ENCODE data around the gene GMPR2.

Gene GMPR2

DNA sequence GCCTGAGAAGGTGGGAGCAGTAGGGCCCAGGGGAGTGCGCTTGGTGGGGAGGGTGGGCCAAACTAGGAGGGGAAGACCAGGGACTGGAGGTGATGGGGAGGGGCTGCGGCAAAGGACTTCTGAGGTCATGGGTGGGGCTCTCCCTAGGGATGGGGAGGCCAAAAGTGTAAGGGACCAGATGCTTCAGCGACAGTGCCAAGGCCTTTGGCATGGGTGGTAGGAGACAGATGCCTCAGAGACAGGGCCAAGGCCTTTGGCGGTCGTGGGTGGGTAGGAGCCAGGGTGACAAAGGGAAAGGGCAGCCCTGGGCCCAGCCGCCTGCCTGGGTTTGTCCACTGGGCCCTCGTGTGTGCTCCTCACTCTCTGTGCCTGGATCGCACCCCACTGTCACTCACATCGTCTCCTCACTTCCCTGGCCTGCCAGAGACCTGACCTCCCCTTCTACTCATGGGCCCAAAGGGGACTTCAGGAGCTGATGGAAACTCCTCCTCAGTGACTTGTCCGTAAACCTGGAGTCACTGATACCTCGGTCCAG lies 51.8 kb downstream of the GMPR2 start:
- no peaks in the 10 kb centered on the region for H3K4me1 ChIP-seq (ENCODE audit: low read depth, poor library complexity, severe bottlenecking)
- H4K20me1 ChIP-seq (ENCODE audit: insufficient read depth), result no peaks in the 10 kb centered on the region
- H3K79me2 ChIP-seq (ENCODE audit: insufficient read depth, low read depth), result no peaks in the 10 kb centered on the region
- TF ChIP-seq, protein P1, sequence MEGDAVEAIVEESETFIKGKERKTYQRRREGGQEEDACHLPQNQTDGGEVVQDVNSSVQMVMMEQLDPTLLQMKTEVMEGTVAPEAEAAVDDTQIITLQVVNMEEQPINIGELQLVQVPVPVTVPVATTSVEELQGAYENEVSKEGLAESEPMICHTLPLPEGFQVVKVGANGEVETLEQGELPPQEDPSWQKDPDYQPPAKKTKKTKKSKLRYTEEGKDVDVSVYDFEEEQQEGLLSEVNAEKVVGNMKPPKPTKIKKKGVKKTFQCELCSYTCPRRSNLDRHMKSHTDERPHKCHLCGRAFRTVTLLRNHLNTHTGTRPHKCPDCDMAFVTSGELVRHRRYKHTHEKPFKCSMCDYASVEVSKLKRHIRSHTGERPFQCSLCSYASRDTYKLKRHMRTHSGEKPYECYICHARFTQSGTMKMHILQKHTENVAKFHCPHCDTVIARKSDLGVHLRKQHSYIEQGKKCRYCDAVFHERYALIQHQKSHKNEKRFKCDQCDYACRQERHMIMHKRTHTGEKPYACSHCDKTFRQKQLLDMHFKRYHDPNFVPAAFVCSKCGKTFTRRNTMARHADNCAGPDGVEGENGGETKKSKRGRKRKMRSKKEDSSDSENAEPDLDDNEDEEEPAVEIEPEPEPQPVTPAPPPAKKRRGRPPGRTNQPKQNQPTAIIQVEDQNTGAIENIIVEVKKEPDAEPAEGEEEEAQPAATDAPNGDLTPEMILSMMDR (conservative IDR thresholded peaks at IDR 0.05; ENCODE audit: low read depth, low read length), result no peak
- no peak overlapping the region for H2AFZ ChIP-seq (ENCODE audit: low read depth)
- H3K4me2 ChIP-seq, result no peak overlapping the region
- no peak overlapping the region for H3K4me3 ChIP-seq (IDR thresholded peaks at IDR 0.05; ENCODE audit: insufficient read depth, low read depth, low read length)
- no peak overlapping the region for H3K9ac ChIP-seq
- no peaks in the 10 kb centered on the region for H3K36me3 ChIP-seq (ENCODE audit: insufficient read depth)
- H3K27ac ChIP-seq, result no peak overlapping the region
- H3K27me3 ChIP-seq (ENCODE audit: insufficient read depth, low read depth), result no peaks in the 10 kb centered on the region

DNA sequence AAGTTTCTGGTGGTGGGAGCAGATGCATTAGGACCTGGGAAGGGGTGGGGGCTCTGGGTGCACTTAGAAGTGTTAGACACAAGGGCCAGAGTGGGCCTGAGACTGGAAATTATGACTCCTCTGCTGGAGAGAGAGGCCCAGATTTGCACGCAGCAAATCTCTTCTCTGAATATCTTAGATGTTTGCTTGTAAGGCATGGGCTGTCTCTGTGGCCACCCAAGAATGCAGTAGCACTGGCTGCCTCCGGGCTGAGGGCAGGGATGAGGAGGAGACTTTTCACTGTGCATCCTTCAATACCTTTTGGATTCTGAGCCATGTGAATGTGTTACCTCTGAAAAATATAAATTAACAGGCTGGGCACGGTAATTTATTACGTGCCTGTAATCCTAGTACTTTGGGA lies 52.6 kb downstream of the GMPR2 start:
- H3K79me2 ChIP-seq (ENCODE audit: insufficient read depth, low read depth), result no peaks in the 10 kb centered on the region
- no peaks in the 10 kb centered on the region for H4K20me1 ChIP-seq (ENCODE audit: insufficient read depth)
- TF ChIP-seq, protein P1 (conservative IDR thresholded peaks at IDR 0.05; ENCODE audit: low read depth, low read length), result no peak
- no peak overlapping the region for H3K4me3 ChIP-seq (IDR thresholded peaks at IDR 0.05; ENCODE audit: insufficient read depth, low read depth, low read length)
- H3K9ac ChIP-seq, result no peak overlapping the region
- no peak overlapping the region for H3K4me2 ChIP-seq
- no peaks in the 10 kb centered on the region for H3K27me3 ChIP-seq (ENCODE audit: insufficient read depth, low read depth)
- no peaks in the 10 kb centered on the region for H3K4me1 ChIP-seq (ENCODE audit: low read depth, poor library complexity, severe bottlenecking)
- H2AFZ ChIP-seq (ENCODE audit: low read depth), result no peak overlapping the region
- no peaks in the 10 kb centered on the region for H3K36me3 ChIP-seq (ENCODE audit: insufficient read depth)
- no peak overlapping the region for H3K27ac ChIP-seq

DNA sequence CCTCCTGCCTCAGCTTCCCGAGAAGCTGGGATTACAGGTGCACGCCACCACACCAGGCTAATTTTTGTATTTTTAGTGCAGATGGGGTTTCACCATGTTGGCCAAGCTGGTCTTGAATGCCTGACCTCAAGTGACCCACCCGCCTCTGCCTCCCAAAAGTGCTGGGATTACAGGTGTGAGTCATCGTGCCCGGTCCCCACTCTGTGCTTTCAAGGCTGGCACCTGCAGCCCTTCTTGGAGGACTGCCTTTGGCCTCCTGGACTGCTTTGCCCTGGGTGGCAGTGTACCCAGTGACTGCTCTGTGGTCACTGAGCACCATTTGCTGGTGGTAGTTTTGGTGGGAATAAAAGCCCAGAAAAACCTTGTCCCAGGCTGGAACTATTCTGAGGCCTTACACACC lies 54.3 kb downstream of the GMPR2 start:
- Histone ChIP-seq H3K36me3 (ENCODE audit: insufficient read depth) (no peaks in the 10 kb centered on the region), H2AFZ (ENCODE audit: low read depth) (no peak overlapping the region), H3K4me1 (ENCODE audit: low read depth, poor library complexity, severe bottlenecking) (no peaks in the 10 kb centered on the region), H3K27me3 (ENCODE audit: insufficient read depth, low read depth) (no peaks in the 10 kb centered on the region), H4K20me1 (ENCODE audit: insufficient read depth) (no peaks in the 10 kb centered on the region), H3K4me2 (no peak overlapping the region), H3K27ac (no peak overlapping the region), H3K9ac (no peak overlapping the region), H3K4me3 (IDR thresholded peaks at IDR 0.05; ENCODE audit: insufficient read depth, low read depth, low read length) (no peak overlapping the region), H3K79me2 (ENCODE audit: insufficient read depth, low read depth) (no peaks in the 10 kb centered on the region)
- TF ChIP-seq, protein P1 (conservative IDR thresholded peaks at IDR 0.05; ENCODE audit: low read depth, low read length), result no peak

Data from KMS-11 (cell line).